Left renal pelvis (tissue), 4 donors: ENCODE data around the gene NT5C3A. TPM values are rescaled to one million over a fixed set of nuclear protein-coding genes. Genes with fewer than 3 reads are reported as not detected.
"Not testable (repeated sequence)": the region's sequence is repeated elsewhere in the genome, so short reads cannot be mapped to it uniquely, and the experiment has no call there.

ENCODE experiments used
- DNase-seq, 4 donors: peaks; one replicate each; pipeline ENCODE4 v3.0.0-alpha.2; 2013; ENCODE audit warnings: low read depth in 4 of 4, low spot score in 3 of 4
- polyA plus RNA-seq, 4 donors: library from polyadenylated mRNA; unstranded; fragments of 120-200 nt; gene quantifications; one replicate each; pipeline ENCODE4 v1.2.1, GENCODE V29; 2013; ENCODE audit not compliant: insufficient read length in 4 of 4

NT5C3A gene
- polyA plus RNA-seq, 4 donors: 35.0 to 42.8 (median 36.8) TPM

- no peak for DNase-seq
These were observed 18.8 kb downstream of the NT5C3A start for GRCh38 chr7:33043501-33044400.

DNA sequence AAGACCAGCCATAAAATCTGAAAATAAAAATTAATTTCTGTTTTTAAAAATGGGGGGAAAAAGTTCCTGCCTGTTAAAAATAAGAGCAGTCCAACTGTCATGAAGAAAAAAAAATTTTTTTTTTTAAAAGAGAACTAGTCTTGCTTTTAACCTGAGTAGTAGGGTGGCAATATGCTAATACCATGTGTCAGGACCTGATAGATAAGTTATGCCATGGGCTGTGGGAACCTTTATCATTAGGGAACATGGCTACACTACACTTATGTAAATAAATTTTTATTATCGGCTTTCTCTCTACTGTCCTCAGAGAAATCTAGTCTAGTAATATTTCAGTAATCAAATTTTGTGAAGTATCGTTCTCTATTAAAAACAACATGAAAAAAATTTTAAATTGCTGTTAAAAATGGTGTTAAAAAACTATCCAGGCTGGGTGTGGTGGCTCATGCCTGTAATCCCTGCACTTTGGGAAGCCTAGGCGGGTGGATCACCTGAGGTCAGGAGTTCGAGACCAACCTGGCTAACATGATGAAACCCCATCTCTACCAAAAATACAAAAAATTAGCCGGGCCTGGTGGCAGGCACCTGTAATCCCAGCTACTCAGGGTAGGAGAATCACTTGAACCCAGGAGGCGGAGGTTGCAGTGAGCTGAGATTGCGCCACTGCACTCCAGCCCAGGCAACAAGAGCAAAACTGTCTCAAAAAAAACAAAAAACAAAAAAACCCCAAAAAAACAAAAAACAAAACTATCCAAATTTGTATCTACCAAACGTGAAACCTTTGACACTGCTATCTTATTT, 20.7 kb downstream of the NT5C3A start:
- DNase-seq: no peak

GRCh38 chr7:33040803-33041516, 21.6 kb downstream of the NT5C3A start:
- DNase-seq: no peak

GRCh38 chr7:33039903-33040292, 22.7 kb downstream of the NT5C3A start:
- DNase-seq: no peak

GRCh38 chr7:33039257-33039902, 23.2 kb downstream of the NT5C3A start:
- DNase-seq: no peak

DNA sequence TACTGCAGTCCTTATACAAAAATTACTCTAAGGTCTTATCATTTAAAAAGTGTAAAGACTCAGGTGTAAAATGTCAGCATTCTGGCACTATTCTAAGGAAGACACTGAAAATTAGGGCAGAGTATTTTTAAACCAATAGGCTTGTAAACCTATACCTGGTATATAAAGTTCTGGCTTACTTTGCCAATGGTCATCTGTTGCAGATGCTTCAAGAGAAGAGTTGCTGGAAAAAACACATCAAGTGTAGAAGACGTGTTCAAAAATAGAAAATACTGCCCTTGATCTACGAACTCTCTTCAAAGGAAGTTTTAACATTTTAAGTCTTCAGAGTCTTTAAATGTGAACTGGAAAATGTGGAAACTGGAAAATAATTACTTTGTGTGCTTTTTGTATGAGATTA, 23.9 kb downstream of the NT5C3A start:
- DNase-seq: no peak

- no peak for DNase-seq
These were observed 26.8 kb downstream of the NT5C3A start for GRCh38 chr7:33035776-33036175.

GRCh38 chr7:33024189-33024757, 38.3 kb downstream of the NT5C3A start:
- no peak for DNase-seq

- DNase-seq: no peak
These were observed 50.2 kb downstream of the NT5C3A start for GRCh38 chr7:33012364-33012763.

- DNase-seq: no peak
These were observed 52.8 kb downstream of the NT5C3A start for GRCh38 chr7:33009734-33010133.

- DNase-seq: not testable (repeated sequence)
These were observed 56.9 kb downstream of the NT5C3A start for GRCh38 chr7:33005690-33006089.

GRCh38 chr7:33005193-33005592, 57.4 kb downstream of the NT5C3A start:
- not testable (repeated sequence) for DNase-seq

- DNase-seq: not testable (repeated sequence)
These were observed 58.4 kb downstream of the NT5C3A start for GRCh38 chr7:33004104-33004616.

DNA sequence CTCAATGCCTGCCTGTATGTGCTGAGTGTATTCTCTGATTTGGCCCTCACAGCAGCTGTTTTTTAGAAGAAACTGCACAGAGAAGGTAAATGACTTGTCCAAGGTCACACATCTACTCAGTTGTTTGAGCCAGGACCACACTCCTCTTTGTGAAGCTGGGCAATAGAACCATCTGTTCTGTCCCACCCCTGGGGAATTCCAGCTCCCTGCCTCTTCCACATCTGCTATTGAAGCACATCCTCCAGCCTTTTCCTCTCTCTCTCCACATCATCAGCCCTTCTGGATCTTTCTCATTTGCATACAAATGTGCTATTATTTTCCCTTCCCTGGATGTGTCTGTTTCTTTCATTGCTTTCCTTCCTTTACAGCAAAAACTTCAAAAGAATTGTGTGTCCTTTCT, 59.5 kb downstream of the NT5C3A start:
- DNase-seq: not testable (repeated sequence)

- not testable (repeated sequence) for DNase-seq
These were observed 63.2 kb downstream of the NT5C3A start for GRCh38 chr7:32999380-32999779.

DNA sequence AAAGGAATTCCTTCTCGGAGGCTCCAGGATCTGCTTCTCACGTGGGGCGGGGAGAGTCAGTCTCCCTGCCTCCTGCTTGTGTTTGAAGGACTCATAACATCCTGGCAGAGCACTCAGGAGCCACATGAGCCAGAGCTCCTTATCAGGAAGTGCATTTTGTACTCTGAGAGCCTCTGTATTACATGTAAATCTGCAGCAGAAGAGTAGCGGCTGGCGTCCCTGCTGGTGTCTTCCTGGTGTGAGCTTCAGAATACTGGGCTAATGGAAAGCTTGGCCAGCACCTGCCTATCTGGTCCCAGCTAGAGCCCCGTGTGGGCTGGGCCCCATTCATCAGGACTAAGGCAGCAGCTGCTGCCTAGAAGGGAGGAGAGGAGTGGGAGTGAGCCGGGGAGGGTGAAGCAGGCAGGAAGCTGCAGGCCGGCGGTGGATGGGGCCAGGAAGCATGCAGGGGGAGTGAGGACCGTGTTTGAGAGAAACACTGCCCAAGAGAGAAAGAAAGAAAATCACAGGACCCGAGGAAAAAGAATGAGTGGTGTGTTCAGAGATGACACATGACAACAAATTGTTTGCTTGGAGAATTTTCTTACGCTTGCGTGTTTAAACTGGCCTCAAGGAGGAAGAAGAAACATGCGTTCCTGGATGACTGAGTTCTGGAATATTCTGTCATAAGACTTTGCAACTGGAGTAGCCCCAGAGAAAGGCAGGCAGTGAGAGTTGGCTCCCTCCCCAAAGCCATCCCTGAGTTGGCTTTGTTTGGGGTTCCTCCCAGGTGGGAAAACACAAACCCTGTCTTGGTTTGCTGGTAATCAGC, 64.0 kb downstream of the NT5C3A start:
- peak in 2 of 4 donors; percentile 34 to 37 for DNase-seq

DNA sequence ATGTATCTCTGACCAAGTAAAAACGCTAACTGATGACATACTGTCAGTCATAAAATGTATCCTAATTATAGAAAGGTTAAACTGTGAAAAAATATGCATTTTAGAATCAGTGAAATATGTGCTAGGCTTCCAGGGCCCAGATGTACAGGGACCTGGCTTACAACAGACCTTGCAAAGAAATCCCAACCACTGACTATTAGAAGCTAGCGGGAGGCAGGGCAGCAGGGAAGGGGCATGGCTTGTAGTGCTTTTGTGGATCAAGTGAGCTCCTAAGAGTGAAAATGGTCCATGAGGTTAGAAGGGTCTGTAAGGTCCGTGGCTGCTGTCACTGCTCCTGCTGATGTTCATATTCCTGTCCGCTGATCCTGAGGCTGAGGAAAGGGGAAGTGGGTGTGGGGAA, 64.6 kb downstream of the NT5C3A start:
- not testable (repeated sequence) for DNase-seq

- DNase-seq: not testable (repeated sequence)
These were observed 69.8 kb downstream of the NT5C3A start for GRCh38 chr7:32992750-32993149.
